Fibroblast of pulmonary artery (primary cell): Measurements from ENCODE around the gene SYTL3.
A peak's percentile ranks its signal among the peaks of the same experiment; 100 is the strongest.
"Not testable (repeated sequence)": the region's sequence is repeated elsewhere in the genome, so short reads cannot be mapped to it uniquely, and the experiment has no call there.

ENCODE experiments used
- DNase-seq: peaks from one replicate; pipeline ENCODE4 v3.0.0-alpha.2; 2010; ENCODE audit warnings: low read depth
- H3K4me3 ChIP-seq: replicated peaks from 2 replicates; pipeline ENCODE4 v1.5.1; 2011; ENCODE audit warnings: low read depth, mild to moderate bottlenecking, control low read depth, low read length, moderate library complexity
- CTCF ChIP-seq: IDR thresholded peaks from 2 replicates; pipeline ENCODE4 v1.5.1; 2011; ENCODE audit warnings: mild to moderate bottlenecking, control low read depth, low read length, inconsistent platforms; ENCODE audit errors: missing control alignments

The SYTL3 gene, protein sequence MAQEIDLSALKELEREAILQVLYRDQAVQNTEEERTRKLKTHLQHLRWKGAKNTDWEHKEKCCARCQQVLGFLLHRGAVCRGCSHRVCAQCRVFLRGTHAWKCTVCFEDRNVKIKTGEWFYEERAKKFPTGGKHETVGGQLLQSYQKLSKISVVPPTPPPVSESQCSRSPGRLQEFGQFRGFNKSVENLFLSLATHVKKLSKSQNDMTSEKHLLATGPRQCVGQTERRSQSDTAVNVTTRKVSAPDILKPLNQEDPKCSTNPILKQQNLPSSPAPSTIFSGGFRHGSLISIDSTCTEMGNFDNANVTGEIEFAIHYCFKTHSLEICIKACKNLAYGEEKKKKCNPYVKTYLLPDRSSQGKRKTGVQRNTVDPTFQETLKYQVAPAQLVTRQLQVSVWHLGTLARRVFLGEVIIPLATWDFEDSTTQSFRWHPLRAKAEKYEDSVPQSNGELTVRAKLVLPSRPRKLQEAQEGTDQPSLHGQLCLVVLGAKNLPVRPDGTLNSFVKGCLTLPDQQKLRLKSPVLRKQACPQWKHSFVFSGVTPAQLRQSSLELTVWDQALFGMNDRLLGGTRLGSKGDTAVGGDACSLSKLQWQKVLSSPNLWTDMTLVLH

DNA sequence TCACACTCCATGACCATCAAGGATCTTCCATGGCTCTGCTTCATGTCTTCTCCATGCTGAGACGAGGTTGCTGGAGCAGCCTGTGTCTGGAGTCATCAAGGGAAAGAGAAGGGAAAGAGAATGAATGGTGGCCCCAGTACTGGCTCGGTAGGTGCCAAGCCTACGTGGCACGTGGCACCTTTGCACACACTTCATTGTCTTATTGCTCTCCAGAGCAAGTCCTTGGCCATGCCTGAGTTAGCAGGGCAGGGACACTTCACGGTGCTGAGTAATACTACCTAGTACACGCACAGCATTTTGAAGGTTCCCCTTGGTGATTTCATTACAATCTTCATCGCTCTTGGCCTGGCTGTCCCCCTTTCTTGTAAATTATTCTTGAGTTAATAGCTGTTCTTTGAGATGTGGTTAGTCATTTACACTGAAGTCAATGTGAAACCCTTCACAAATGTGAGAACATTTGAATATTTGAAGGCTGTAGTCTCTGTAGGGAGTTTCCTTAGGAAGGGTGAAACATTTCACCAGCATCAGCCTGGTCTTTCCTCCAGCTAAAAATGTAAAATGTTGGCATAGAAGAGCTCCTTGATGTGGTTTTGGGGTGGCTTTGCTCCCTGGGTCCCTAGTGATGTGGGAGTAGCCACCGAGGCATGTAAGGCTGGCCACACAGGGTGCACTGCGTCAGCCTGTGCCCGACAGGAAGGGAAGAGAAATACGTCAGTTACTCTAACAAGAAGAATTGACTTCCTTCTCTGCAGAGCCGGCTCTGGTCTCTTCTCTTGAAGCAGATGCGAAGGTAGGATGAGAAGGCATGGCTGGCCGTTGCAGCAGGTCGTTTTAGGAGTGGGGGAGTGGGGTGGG is at the start of gene SYTL3:
SYTL3 (plus strand) TSS at position 766 of the 855 bp plus-strand sequence. CDS start 13,215 bp downstream, outside the sequence.
- DNase-seq, result peak; percentile 90
- TF ChIP-seq CTCF, result no peak
- no peak within 1 kb of the TSS for H3K4me3 ChIP-seq

- H3K4me3 ChIP-seq, result no peak overlapping the region
- no peak for TF ChIP-seq CTCF
- no peak for DNase-seq
Measured at GRCh38 chr6:158603261-158604047, 46.4 kb upstream of the SYTL3 start.

DNA sequence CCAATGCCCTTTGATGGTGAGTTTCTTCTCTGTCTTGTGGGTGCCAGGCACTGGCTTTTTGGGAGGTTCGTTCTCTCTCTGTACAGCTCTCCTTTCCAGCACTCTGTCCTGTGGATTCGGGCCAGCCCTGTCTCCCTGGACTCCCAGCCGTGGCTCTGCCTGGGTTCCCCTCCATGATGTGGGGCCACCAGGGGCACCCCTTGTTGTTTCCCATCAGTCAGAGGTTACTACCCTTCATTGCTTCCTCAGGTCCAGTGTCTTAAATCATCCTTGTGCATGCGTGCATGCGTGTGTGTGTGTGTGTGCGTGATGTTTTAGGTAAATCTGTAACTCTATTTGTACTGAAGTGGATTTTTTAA is 45.8 kb upstream of the SYTL3 start:
- TF ChIP-seq CTCF, result no peak

GRCh38 chr6:158605266-158605878 is 44.5 kb upstream of the SYTL3 start:
- TF ChIP-seq CTCF, result peak; percentile 83
- no peak overlapping the region for H3K4me3 ChIP-seq
- DNase-seq, result peak; percentile 85

More for the DNA sequence above, 45.8 kb upstream of the SYTL3 start:
- no peak for DNase-seq
- H3K4me3 ChIP-seq, result no peak overlapping the region

- not testable (repeated sequence) for H3K4me3 ChIP-seq, DNase-seq
Measured at GRCh38 chr6:158606011-158606410, 43.8 kb upstream of the SYTL3 start.

- TF ChIP-seq CTCF, result no peak
Measured at GRCh38 chr6:158606935-158607334, 42.9 kb upstream of the SYTL3 start.

More at GRCh38 chr6:158606935-158607334, 42.9 kb upstream of the SYTL3 start:
- H3K4me3 ChIP-seq, result no peak overlapping the region
- no peak for DNase-seq
